ENCODE results near the gene NARS2. TPM values are rescaled to one million over a fixed set of nuclear protein-coding genes. Genes with fewer than 3 reads are reported as not detected.
"Not testable (repeated sequence)": the region's sequence is repeated elsewhere in the genome, so short reads cannot be mapped to it uniquely, and the experiment has no call there.

NARS2 gene
- total RNA-seq, 2 experiments from 2014 or later, result 27.7 to 28.3 TPM

- H3K9me3 Mint-ChIP-seq, result no peaks in the 10 kb centered on the region
- H3K27me3 Mint-ChIP-seq (ENCODE audit: low read depth), result no peaks in the 10 kb centered on the region
- no peak for DNase-seq
- intact Hi-C loops (cut with micrococcal nuclease), result no loop called here
- H3K27ac Mint-ChIP-seq, result no peak overlapping the region
- H3K36me3 Mint-ChIP-seq (ENCODE audit: low read depth), result peaks cover 15% of the 10 kb centered on the region
- peak overlapping the region; percentile 92 for H3K4me3 Mint-ChIP-seq
- CTCF ChIA-PET, result interaction anchor here (0.8 to 4.5 kb wide), 2 partner anchors 8 to 153 kb away, joined by 3 to 37 read pairs; no protein-coding TSS in a partner anchor
- H3K4me1 Mint-ChIP-seq (ENCODE audit: low read depth), result peaks cover 23% of the 10 kb centered on the region
Measured at GRCh38 chr11:78573271-78573670, 1.4 kb downstream of the NARS2 start.

- no peaks in the 10 kb centered on the region for H3K27me3 Mint-ChIP-seq (ENCODE audit: low read depth)
- CTCF ChIA-PET, result interaction anchor here (0.5 to 4.5 kb wide), 2 partner anchors 8 to 445 kb away, joined by 3 to 37 read pairs; no protein-coding TSS in a partner anchor
- H3K9me3 Mint-ChIP-seq, result no peaks in the 10 kb centered on the region
- H3K36me3 Mint-ChIP-seq (ENCODE audit: low read depth), result peaks cover 15% of the 10 kb centered on the region
- no peak for DNase-seq
- H3K4me1 Mint-ChIP-seq (ENCODE audit: low read depth), result peaks cover 23% of the 10 kb centered on the region
- no peak overlapping the region for H3K27ac Mint-ChIP-seq
- intact Hi-C loops (cut with micrococcal nuclease), result no loop called here
- no peak overlapping the region for H3K4me3 Mint-ChIP-seq
Measured at GRCh38 chr11:78572394-78572793, 2.3 kb downstream of the NARS2 start.

DNA sequence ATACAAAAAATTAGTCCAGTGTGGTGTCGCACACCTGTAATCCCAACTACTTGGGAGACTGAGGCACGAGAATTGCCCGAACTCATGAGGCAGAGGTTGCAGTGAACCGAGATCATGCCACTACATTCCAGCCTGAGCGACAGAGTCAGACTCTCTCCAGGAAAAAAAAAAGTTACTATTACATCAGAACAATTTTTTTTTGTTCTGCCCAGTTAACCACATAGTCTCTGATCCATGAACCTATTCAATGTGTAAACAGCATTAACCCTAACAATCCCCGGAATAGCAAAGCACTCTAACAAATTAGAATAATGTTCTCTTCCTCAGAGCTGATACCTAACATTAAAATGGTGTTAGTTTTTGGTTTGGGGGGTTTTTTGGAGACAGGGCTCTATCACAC lies 4.6 kb downstream of the NARS2 start:
- Mint-ChIP-seq H3K4me3 (no peak overlapping the region), H3K27ac (no peak overlapping the region), H3K4me1 (ENCODE audit: low read depth) (peaks cover 19% of the 10 kb centered on the region), H3K36me3 (ENCODE audit: low read depth) (peaks cover 15% of the 10 kb centered on the region), H3K9me3 (no peaks in the 10 kb centered on the region), H3K27me3 (ENCODE audit: low read depth) (no peaks in the 10 kb centered on the region)
- CTCF ChIA-PET, result no interaction called here
- no peak for DNase-seq
- intact Hi-C loops (cut with micrococcal nuclease), result no loop called here

DNA sequence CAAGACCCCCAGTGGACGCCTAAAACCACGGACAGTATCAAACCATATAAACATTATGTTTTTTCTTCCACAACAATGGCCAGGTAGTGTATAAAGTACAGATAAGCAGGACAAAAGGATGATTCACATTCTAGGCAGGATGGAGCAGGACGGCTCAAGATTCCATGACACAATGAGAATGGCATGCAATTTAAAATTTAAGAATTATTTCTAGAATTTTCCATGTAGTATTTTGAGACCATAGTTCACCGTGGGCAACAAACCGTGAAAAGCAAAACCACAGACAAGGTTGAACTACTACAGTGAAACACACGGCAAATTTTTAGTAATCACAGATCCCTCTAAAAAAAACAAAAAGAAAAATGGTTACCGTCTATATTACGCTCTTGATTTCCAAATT lies 7.5 kb downstream of the NARS2 start:
- DNase-seq, result no peak
- Mint-ChIP-seq H3K4me3 (no peak overlapping the region), H3K4me1 (ENCODE audit: low read depth) (peaks cover 12% of the 10 kb centered on the region), H3K27ac (no peak overlapping the region), H3K9me3 (no peaks in the 10 kb centered on the region), H3K27me3 (ENCODE audit: low read depth) (no peaks in the 10 kb centered on the region), H3K36me3 (ENCODE audit: low read depth) (peaks cover 12% of the 10 kb centered on the region)
- intact Hi-C loops (cut with micrococcal nuclease), result no loop called here
- CTCF ChIA-PET, result interaction anchor here (4.2 kb wide), 1 partner anchor 150 kb away, joined by 81 read pairs; the partner anchor contains the start of gene GAB2

DNA sequence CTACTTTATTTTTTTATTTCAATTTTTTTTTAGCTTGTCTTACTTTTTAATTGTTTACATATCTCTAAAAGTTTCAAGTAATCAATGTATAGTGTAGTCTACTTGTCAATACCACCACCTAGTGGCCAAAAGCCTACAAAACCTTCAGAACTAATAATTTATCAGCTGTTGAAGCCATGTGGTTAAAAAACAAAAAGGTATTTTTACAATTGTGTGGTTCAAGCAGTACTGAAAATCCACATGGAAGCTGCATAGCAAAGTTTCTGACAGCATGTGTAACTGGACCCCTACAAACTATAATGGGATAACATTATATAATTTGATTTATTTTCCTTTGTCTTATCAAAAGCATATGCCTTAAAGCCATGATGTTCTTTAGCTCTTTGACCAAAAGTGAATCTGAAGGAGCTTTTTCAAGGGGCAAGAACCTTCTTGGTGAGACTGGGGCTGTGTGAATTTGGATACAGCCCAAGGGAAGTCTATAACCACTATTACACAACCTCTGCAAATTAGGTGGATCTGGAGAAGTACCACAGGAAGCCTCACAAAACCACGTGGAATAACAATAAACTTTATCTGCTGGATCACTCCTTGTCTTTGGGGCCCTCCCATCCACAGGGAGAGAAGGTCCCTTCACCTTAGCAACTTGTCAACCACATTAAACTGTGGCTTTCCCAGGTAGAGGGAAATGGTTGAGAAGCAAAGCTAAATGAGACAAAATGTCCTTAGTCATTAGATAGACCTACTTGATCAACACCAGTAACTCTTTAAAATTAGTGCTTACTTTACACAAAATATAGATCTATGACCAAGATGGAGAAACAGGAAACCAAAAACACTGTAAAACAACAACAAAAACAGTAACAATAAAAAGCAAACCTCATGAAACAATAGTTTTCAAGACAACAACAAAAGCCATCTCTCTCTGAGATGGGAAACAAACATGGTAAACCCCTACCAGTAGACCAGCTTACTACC lies 9.9 kb downstream of the NARS2 start:
- Mint-ChIP-seq H3K27me3 (ENCODE audit: low read depth) (no peaks in the 10 kb centered on the region), H3K4me1 (ENCODE audit: low read depth) (peaks cover 27% of the 10 kb centered on the region), H3K4me3 (no peak overlapping the region), H3K36me3 (ENCODE audit: low read depth) (peaks cover 4% of the 10 kb centered on the region), H3K27ac (no peak overlapping the region), H3K9me3 (no peaks in the 10 kb centered on the region)
- DNase-seq, result peak; percentile 54
- intact Hi-C loops (cut with micrococcal nuclease), result loop anchor here (1.0 to 5.0 kb wide), 7 partner anchors 100 to 487 kb away; partner anchors contain the start of genes ALG8, GAB2, KCTD21 and NDUFC2
- CTCF ChIA-PET, result interaction anchor here (0.6 to 4.2 kb wide), 27 partner anchors 9 to 570 kb away, joined by 3 to 81 read pairs (median 5); partner anchors contain the start of genes ALG8, GAB2 and NARS2

DNA sequence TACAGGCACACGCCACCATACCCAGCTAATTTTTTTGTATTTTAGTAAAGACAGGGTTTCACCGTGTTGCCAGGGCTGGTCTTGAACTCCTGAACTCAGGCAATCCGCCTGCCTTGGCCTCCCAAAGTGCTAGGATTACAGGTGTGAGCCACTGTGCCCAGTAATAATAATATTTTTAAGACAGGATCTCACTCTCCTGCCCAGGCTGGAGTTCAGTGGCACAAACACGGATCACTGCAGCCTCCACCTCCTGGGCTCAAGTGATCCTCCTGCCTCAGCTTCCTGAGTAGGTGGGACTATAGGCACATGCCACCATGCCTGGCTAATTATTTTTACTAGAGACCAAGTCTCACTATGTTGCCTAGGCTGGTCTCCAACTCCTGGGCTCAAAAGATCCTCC lies 10.6 kb downstream of the NARS2 start:
- H3K4me1 Mint-ChIP-seq (ENCODE audit: low read depth), result peaks cover 33% of the 10 kb centered on the region
- H3K4me3 Mint-ChIP-seq; H3K27ac Mint-ChIP-seq; H3K27me3 Mint-ChIP-seq (ENCODE audit: low read depth); H3K9me3 Mint-ChIP-seq; H3K36me3 Mint-ChIP-seq (ENCODE audit: low read depth); DNase-seq: not testable (repeated sequence)
- CTCF ChIA-PET, result interaction anchor here (0.6 to 4.2 kb wide), 23 partner anchors 9 to 569 kb away, joined by 3 to 81 read pairs (median 5); partner anchors contain the start of genes GAB2 and NARS2
- intact Hi-C loops (cut with micrococcal nuclease), result loop anchor here (1.0 to 5.0 kb wide), 7 partner anchors 99 to 487 kb away; partner anchors contain the start of genes ALG8, GAB2, KCTD21 and NDUFC2

DNA sequence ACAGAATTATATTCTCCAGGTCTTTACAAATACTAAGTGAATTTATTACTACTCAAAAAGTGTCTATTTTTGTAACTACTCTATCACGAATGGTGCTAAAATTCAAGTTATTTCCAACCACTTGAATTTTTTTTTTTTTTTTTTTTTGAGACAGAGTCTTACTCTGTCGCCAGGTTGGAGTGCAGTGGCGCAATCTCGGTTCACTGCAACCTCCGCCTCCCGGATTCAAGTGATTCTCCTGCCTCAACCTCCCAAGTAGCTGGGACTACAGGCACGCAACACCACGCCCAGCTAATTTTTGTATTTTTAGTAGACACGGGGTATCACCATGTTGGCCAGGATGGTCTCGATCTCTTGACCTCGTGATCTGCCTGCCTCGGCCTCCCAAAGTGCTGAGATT lies 11.6 kb downstream of the NARS2 start:
- not testable (repeated sequence) for H3K9me3 Mint-ChIP-seq; H3K27ac Mint-ChIP-seq; DNase-seq; H3K4me3 Mint-ChIP-seq; H3K27me3 Mint-ChIP-seq (ENCODE audit: low read depth)
- Mint-ChIP-seq H3K4me1 (ENCODE audit: low read depth) (peaks cover 33% of the 10 kb centered on the region), H3K36me3 (ENCODE audit: low read depth) (peaks cover 13% of the 10 kb centered on the region)
- CTCF ChIA-PET, result interaction anchor here (2.4 to 4.2 kb wide), 2 partner anchors 134 to 146 kb away, joined by 15 to 81 read pairs; partner anchors contain the start of gene GAB2
- intact Hi-C loops (cut with micrococcal nuclease), result loop anchor here (5.0 kb wide), 2 partner anchors 376 to 486 kb away; partner anchors contain the start of genes KCTD21, NDUFC2 and USP35

DNA sequence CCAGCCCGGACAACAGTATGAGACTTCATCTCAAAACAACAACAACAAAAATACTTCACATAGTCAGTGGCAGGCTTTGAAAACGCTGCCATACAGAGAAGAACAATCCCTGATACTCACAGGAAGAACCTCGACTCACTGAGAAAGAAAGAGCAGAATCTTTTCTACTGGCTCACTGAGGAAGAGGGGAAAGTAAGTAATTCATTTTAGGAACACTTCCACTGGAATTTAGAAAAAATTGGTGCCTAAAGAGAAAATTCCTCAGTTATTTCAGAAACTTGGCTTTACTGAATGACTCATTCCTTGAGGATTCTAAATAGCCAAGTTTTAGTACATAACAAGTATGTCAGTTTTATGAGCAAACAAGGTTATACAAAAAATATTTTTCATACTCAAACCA lies 12.3 kb downstream of the NARS2 start:
- Mint-ChIP-seq H3K4me1 (ENCODE audit: low read depth) (peaks cover 33% of the 10 kb centered on the region), H3K27me3 (ENCODE audit: low read depth) (no peaks in the 10 kb centered on the region), H3K36me3 (ENCODE audit: low read depth) (peaks cover 15% of the 10 kb centered on the region), H3K9me3 (no peaks in the 10 kb centered on the region), H3K27ac (no peak overlapping the region), H3K4me3 (no peak overlapping the region)
- intact Hi-C loops (cut with micrococcal nuclease), result loop anchor here (5.0 kb wide), 2 partner anchors 375 to 485 kb away; partner anchors contain the start of genes KCTD21, NDUFC2 and USP35
- CTCF ChIA-PET, result no interaction called here
- no peak for DNase-seq

GRCh38 chr11:78560826-78561484 lies 13.7 kb downstream of the NARS2 start:
- CTCF ChIA-PET, result no interaction called here
- Mint-ChIP-seq H3K4me3 (no peak overlapping the region), H3K27me3 (ENCODE audit: low read depth) (no peaks in the 10 kb centered on the region), H3K4me1 (ENCODE audit: low read depth) (peaks cover 43% of the 10 kb centered on the region), H3K27ac (no peak overlapping the region), H3K9me3 (no peaks in the 10 kb centered on the region), H3K36me3 (ENCODE audit: low read depth) (peaks cover 28% of the 10 kb centered on the region)
- intact Hi-C loops (cut with micrococcal nuclease), result loop anchor here (2.0 to 5.0 kb wide), 3 partner anchors 14 to 484 kb away; partner anchors contain the start of genes KCTD21, NARS2, NDUFC2 and USP35
- no peak for DNase-seq

DNA sequence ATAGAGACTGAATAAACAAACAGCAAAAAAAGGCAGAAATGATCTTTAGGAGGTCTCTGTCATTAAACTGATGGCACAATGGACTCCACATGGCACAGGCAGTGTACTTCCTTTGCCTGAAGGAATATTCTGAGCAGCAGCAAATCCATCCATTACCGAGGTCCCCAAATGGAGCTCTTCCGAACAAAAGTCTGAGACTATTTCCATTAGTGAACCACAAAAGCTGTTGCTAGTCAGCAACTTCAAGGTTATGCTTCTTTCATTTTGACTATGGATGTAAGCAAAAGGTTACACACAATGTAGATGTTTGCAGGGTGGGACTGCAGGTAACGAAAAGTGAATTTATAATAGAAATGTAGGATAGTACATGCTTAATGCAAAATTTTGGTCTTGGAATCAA lies 14.5 kb downstream of the NARS2 start:
- intact Hi-C loops (cut with micrococcal nuclease), result loop anchor here (2.0 to 5.0 kb wide), 3 partner anchors 15 to 483 kb away; partner anchors contain the start of genes KCTD21, NARS2, NDUFC2 and USP35
- no peaks in the 10 kb centered on the region for H3K9me3 Mint-ChIP-seq
- H3K4me3 Mint-ChIP-seq, result no peak overlapping the region
- H3K27ac Mint-ChIP-seq, result no peak overlapping the region
- H3K4me1 Mint-ChIP-seq (ENCODE audit: low read depth), result peaks cover 50% of the 10 kb centered on the region
- no peaks in the 10 kb centered on the region for H3K27me3 Mint-ChIP-seq (ENCODE audit: low read depth)
- CTCF ChIA-PET, result no interaction called here
- no peak for DNase-seq
- H3K36me3 Mint-ChIP-seq (ENCODE audit: low read depth), result peaks cover 35% of the 10 kb centered on the region

GRCh38 chr11:78557236-78557635 lies 17.4 kb downstream of the NARS2 start:
- no peak for DNase-seq
- H3K9me3 Mint-ChIP-seq, result no peaks in the 10 kb centered on the region
- H3K4me3 Mint-ChIP-seq, result no peak overlapping the region
- intact Hi-C loops (cut with micrococcal nuclease), result no loop called here
- CTCF ChIA-PET, result interaction anchor here (0.6 kb wide), 1 partner anchor 147 kb away, joined by 3 read pairs; no protein-coding TSS in a partner anchor
- H3K27ac Mint-ChIP-seq, result no peak overlapping the region
- no peaks in the 10 kb centered on the region for H3K27me3 Mint-ChIP-seq (ENCODE audit: low read depth)
- H3K4me1 Mint-ChIP-seq (ENCODE audit: low read depth), result peaks cover 44% of the 10 kb centered on the region
- peaks cover 47% of the 10 kb centered on the region for H3K36me3 Mint-ChIP-seq (ENCODE audit: low read depth)

DNA sequence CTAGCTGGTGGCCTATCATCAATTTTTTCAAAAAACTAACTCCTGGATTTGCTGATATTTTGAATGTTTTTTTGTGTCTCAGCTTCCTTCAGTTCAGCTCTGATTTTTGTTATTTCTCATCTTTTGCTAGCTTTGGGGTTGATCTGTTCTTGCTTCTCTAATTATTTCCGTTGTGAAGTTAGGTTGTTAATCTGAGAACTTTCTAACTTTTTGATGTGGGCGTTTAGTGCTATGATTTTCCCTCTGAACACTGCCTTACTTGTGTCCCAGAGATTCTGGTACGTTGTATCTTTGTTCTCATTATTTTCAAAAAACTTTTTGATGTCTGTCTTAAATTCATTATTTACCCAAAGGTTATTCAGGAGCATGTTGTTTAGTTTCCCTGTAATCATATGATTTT lies 19.1 kb downstream of the NARS2 start:
- CTCF ChIA-PET, result interaction anchor here (1.5 kb wide), 1 partner anchor 10 kb away, joined by 9 read pairs; no protein-coding TSS in a partner anchor
- no peaks in the 10 kb centered on the region for H3K27me3 Mint-ChIP-seq (ENCODE audit: low read depth)
- H3K27ac Mint-ChIP-seq, result no peak overlapping the region
- no peak for DNase-seq
- peaks cover 51% of the 10 kb centered on the region for H3K36me3 Mint-ChIP-seq (ENCODE audit: low read depth)
- no peak overlapping the region for H3K4me3 Mint-ChIP-seq
- no peaks in the 10 kb centered on the region for H3K9me3 Mint-ChIP-seq
- H3K4me1 Mint-ChIP-seq (ENCODE audit: low read depth), result peaks cover 31% of the 10 kb centered on the region
- intact Hi-C loops (cut with micrococcal nuclease), result no loop called here

Data from activated naive CD4-positive, alpha-beta T cell treated with anti-CD3 and anti-CD28 coated beads for 36 hours (primary cell).